ENCODE results near the gene CFD.

CFD gene

GRCh38 chr19:911197-912033 is 52.0 kb downstream of the CFD start:
- no peak for DNase-seq

DNA sequence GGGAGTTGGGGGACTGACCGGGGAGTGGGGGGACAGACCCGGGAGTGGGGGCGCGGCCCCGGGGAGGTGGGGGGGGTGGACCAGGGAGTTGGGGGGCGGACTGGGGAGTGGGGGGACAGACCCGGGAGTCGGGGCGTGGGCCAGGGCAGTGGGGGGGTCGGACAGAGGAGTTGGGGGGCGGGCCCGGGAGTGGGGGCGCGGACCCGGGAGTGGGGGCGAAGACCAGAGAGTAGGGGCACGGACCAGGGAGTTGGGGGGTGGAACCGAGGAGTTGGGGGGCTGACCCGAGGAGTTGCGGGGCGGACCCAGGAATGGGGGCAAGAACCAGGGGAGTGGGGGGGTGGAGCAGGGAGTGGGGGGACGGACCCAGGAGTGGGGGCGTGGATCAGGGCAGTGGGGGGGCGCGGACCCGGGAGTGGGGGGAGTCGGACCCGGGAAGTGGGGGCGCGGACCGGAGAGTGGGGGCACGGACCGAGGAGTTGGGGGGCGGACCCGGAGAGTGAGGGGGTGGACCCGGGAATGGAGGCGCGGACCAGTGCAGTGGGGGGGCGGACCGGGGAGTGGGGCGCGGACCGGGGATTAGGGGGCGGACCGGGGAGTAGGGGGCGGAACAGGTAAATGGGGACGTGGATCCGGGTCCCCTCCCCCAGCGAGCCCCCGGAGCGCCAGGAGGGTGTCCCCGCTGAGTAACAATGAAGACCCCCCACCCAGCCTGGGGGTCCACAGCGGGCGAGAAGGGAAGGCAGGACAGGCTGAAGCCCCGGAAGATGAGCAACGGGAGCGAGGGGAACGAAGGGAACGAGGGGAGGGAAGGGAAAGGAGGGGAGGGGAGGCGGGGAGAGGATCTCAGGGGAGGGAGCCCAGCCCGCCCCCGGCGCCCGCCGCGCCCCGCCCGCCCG is 53.0 kb downstream of the CFD start:
- DNase-seq: peak; percentile 39

Measured in activated naive CD4-positive, alpha-beta T cell treated with anti-CD3 and anti-CD28 coated beads, Interleukin-2, amount 50 U/mL, for 16 hours (primary cell).